HepG2 (cell line): ENCODE data around the gene SPG7. TPM values are rescaled to one million over a fixed set of nuclear protein-coding genes. Genes with fewer than 3 reads are reported as not detected.

Source experiments
- NFRKB ChIP-seq: fragments of 450-650 bp; IDR thresholded peaks from 2 replicates; pipeline ENCODE4 v1.6.1; 2017
- NONO ChIP-seq, 2 experiments: fragments of 450-650 bp in 1 of 2; sonication (generic) in 1 of 2; formaldehyde crosslinking in 1 of 2; IDR thresholded peaks in 1 of 2; conservative IDR thresholded peaks in 1 of 2; 2 replicates each; pipeline versions ENCODE4 v1.6.1 to v1.8.0; 2017 to 2022; ENCODE audit warnings: mild to moderate bottlenecking in 1 of 2, missing genetic modification reagents in 1 of 2, moderate library complexity in 1 of 2
- RFX5 ChIP-seq: IDR thresholded peaks from 2 replicates; pipeline ENCODE4 v1.6.1; 2011; ENCODE audit warnings: low read depth, low read length, improper control_type of control experiment
- ZKSCAN1 ChIP-seq: fragments of 150-350 bp; IDR thresholded peaks from 2 replicates; pipeline ENCODE4 v1.6.1; 2014; ENCODE audit warnings: low read length
- ZNF619 ChIP-seq: sonication (generic); formaldehyde crosslinking; IDR thresholded peaks from 2 replicates; pipeline ENCODE4 v1.4.0; 2020; ENCODE audit warnings: mild to moderate bottlenecking, missing genetic modification reagents
- ZNF777 ChIP-seq: sonication (generic); formaldehyde crosslinking; IDR thresholded peaks from 2 replicates; pipeline ENCODE4 v1.4.0; 2020; ENCODE audit warnings: missing genetic modification reagents
- ZSCAN12 ChIP-seq: sonication (generic); formaldehyde crosslinking; IDR thresholded peaks from 2 replicates; pipeline ENCODE4 v1.9.0; 2021; ENCODE audit warnings: mild to moderate bottlenecking, missing genetic modification reagents
- polyA plus RNA-seq, 8 experiments: library from polyadenylated mRNA; depleted of rRNA in 3 of 8; stranded (reverse) in 7 of 8; unstranded in 1 of 8; fragments of >200 nt; fragmentation: Illumina TruSeq in 4 of 8; extraction: Trizol in 4 of 8; gene quantifications; 2 replicates each; pipeline versions ENCODE4 v1.2.1 to v1.2.3, GENCODE V29; 2011 to 2016; ENCODE audit warnings: low read depth in 4 of 8, missing spikeins in 1 of 8, mixed read lengths in 1 of 8; ENCODE audit not compliant: insufficient read depth in 1 of 8
- total RNA-seq, 5 experiments: library from RNA; depleted of rRNA; stranded (reverse); fragments of >200 nt; fragmentation: Illumina TruSeq; extraction: Trizol; gene quantifications; 2 replicates each; pipeline ENCODE4 v1.2.3, GENCODE V29; 2016; ENCODE audit warnings: low read depth in 1 of 5
- TF ChIP-seq, protein P1 (sequence below): sonication (generic); formaldehyde crosslinking; IDR thresholded peaks from 2 replicates; pipeline ENCODE4 v1.5.0; 2020; ENCODE audit warnings: missing genetic modification reagents, mild to moderate bottlenecking, borderline replicate concordance
- TF ChIP-seq, protein P2 (sequence below): sonication (generic); formaldehyde crosslinking; IDR thresholded peaks from 2 replicates; pipeline ENCODE4 v1.5.1; 2020; ENCODE audit warnings: mild to moderate bottlenecking, missing genetic modification reagents, moderate library complexity
- TF ChIP-seq, protein P3 (sequence below): sonication (generic); formaldehyde crosslinking; IDR thresholded peaks from 2 replicates; pipeline ENCODE4 v1.5.1; 2020; ENCODE audit warnings: mild to moderate bottlenecking, missing genetic modification reagents, moderate library complexity
- TF ChIP-seq, protein P4 (sequence below): IDR thresholded peaks from 2 replicates; pipeline ENCODE4 v1.6.1; 2016; ENCODE audit warnings: control low read depth
- TF ChIP-seq, protein P5 (sequence below): sonication (generic); formaldehyde crosslinking; IDR thresholded peaks from 2 replicates; pipeline ENCODE4 v1.4.0; 2020; ENCODE audit warnings: mild to moderate bottlenecking, missing genetic modification reagents

The SPG7 gene
- total and polyA plus RNA-seq, 2 of the 13 experiments (the other 11 are each of a cell fraction or from before 2014, with no cell fraction given): 66.0 to 136 TPM

DNA sequence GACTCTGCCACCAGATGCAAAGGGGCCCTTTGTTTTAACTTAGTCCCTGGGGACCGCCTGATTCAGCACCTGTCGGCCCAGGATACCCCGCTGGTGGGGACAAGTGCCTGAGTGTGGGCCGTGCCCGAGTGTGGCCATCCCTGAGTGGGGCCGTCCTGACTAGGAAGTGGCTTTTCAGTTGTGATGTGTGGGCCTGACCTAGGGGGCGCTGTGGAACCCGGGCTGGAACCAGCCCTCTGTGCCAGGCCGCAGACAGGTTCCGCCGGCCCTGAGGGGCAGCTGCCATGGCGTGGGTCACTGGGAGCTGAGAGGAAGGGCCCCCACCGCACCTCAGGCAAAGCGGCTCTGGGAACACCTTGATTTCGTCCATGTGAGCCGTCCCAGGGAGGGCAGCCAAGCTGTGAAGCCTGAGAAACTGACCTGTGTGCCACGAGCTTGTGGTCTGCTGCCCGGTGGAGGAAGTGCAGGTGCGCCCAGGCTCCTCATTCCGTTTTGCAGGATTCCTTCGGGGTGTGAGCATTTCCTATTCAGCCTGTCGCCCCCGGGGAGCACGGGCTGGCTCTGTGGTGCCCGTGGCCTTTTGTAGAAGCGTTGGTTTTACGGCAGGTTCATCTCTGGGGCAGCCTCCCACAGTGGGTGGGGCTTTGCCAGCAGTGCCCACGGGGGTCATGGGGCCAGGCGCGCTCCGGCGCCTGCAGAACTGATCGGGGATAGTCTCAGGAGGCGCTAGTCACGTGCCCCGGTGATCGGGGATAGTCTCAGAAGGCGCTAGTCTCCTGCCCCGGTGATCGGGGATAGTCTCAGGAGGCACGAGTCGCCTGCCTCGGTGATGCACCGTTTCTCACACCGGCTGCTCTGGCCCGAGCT, 57.5 kb downstream of the SPG7 start (continued):
- TF ChIP-seq, protein P1, sequence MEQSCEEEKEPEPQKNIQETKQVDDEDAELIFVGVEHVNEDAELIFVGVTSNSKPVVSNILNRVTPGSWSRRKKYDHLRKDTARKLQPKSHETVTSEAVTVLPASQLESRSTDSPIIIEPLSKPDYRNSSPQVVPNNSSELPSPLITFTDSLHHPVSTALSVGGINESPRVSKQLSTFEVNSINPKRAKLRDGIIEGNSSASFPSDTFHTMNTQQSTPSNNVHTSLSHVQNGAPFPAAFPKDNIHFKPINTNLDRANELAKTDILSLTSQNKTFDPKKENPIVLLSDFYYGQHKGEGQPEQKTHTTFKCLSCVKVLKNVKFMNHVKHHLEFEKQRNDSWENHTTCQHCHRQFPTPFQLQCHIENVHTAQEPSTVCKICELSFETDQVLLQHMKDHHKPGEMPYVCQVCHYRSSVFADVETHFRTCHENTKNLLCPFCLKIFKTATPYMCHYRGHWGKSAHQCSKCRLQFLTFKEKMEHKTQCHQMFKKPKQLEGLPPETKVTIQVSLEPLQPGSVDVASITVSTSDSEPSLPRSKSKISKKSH (CRISPR knock-in tag): peak; percentile 95
- TF ChIP-seq, protein P2, sequence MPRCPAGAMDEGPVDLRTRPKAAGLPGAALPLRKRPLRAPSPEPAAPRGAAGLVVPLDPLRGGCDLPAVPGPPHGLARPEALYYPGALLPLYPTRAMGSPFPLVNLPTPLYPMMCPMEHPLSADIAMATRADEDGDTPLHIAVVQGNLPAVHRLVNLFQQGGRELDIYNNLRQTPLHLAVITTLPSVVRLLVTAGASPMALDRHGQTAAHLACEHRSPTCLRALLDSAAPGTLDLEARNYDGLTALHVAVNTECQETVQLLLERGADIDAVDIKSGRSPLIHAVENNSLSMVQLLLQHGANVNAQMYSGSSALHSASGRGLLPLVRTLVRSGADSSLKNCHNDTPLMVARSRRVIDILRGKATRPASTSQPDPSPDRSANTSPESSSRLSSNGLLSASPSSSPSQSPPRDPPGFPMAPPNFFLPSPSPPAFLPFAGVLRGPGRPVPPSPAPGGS: peak; percentile 54; the same call in 1 of the 2 replicates
- TF ChIP-seq, protein P3, sequence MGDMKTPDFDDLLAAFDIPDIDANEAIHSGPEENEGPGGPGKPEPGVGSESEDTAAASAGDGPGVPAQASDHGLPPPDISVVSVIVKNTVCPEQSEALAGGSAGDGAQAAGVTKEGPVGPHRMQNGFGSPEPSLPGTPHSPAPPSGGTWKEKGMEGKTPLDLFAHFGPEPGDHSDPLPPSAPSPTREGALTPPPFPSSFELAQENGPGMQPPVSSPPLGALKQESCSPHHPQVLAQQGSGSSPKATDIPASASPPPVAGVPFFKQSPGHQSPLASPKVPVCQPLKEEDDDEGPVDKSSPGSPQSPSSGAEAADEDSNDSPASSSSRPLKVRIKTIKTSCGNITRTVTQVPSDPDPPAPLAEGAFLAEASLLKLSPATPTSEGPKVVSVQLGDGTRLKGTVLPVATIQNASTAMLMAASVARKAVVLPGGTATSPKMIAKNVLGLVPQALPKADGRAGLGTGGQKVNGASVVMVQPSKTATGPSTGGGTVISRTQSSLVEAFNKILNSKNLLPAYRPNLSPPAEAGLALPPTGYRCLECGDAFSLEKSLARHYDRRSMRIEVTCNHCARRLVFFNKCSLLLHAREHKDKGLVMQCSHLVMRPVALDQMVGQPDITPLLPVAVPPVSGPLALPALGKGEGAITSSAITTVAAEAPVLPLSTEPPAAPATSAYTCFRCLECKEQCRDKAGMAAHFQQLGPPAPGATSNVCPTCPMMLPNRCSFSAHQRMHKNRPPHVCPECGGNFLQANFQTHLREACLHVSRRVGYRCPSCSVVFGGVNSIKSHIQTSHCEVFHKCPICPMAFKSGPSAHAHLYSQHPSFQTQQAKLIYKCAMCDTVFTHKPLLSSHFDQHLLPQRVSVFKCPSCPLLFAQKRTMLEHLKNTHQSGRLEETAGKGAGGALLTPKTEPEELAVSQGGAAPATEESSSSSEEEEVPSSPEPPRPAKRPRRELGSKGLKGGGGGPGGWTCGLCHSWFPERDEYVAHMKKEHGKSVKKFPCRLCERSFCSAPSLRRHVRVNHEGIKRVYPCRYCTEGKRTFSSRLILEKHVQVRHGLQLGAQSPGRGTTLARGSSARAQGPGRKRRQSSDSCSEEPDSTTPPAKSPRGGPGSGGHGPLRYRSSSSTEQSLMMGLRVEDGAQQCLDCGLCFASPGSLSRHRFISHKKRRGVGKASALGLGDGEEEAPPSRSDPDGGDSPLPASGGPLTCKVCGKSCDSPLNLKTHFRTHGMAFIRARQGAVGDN (CRISPR knock-in tag): peak; percentile 83
- no peak for TF ChIP-seq ZSCAN12 (CRISPR knock-in tag)
- TF ChIP-seq NONO (IDR thresholded peaks at IDR 0.05): no peak
- peak; percentile 80 for TF ChIP-seq NONO (CRISPR knock-in tag; conservative IDR thresholded peaks at IDR 0.05)
- TF ChIP-seq ZNF619 (CRISPR knock-in tag): peak; percentile 96
- TF ChIP-seq ZNF777 (CRISPR knock-in tag): peak; percentile 61
- no peak for TF ChIP-seq ZKSCAN1
- TF ChIP-seq, protein P4, sequence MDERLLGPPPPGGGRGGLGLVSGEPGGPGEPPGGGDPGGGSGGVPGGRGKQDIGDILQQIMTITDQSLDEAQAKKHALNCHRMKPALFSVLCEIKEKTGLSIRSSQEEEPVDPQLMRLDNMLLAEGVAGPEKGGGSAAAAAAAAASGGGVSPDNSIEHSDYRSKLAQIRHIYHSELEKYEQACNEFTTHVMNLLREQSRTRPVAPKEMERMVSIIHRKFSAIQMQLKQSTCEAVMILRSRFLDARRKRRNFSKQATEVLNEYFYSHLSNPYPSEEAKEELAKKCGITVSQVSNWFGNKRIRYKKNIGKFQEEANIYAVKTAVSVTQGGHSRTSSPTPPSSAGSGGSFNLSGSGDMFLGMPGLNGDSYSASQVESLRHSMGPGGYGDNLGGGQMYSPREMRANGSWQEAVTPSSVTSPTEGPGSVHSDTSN (CRISPR knock-in tag): no peak
- no peak for TF ChIP-seq NFRKB
- no peak for TF ChIP-seq RFX5
- TF ChIP-seq, protein P5, sequence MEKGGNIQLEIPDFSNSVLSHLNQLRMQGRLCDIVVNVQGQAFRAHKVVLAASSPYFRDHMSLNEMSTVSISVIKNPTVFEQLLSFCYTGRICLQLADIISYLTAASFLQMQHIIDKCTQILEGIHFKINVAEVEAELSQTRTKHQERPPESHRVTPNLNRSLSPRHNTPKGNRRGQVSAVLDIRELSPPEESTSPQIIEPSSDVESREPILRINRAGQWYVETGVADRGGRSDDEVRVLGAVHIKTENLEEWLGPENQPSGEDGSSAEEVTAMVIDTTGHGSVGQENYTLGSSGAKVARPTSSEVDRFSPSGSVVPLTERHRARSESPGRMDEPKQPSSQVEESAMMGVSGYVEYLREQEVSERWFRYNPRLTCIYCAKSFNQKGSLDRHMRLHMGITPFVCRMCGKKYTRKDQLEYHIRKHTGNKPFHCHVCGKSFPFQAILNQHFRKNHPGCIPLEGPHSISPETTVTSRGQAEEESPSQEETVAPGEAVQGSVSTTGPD (CRISPR knock-in tag): no peak
